Measurements from ENCODE around the gene BPTF. TPM values are rescaled to one million over a fixed set of nuclear protein-coding genes. Genes with fewer than 3 reads are reported as not detected.
"Not testable (repeated sequence)": the region's sequence is repeated elsewhere in the genome, so short reads cannot be mapped to it uniquely, and the experiment has no call there.

The BPTF gene
- total RNA-seq, 1 donor from 2014 or later, result 105 TPM

GRCh38 chr17:67962156-67962555 is 136.9 kb downstream of the BPTF start:
- intact Hi-C loops (cut with micrococcal nuclease), result loop anchor here (2.0 to 10.0 kb wide), 2 partner anchors 49 to 503 kb away; no protein-coding TSS in a partner anchor

GRCh38 chr17:67963145-67963572 is 137.9 kb downstream of the BPTF start:
- intact Hi-C loops (cut with micrococcal nuclease), result loop anchor here (2.0 to 10.0 kb wide), 2 partner anchors 48 to 502 kb away; no protein-coding TSS in a partner anchor

- intact Hi-C loops (cut with micrococcal nuclease), result no loop called here
Measured at GRCh38 chr17:67970783-67971182, 145.5 kb downstream of the BPTF start.

- intact Hi-C loops (cut with micrococcal nuclease), result no loop called here
Measured at GRCh38 chr17:67974185-67974584, 148.9 kb downstream of the BPTF start.

- intact Hi-C loops (cut with micrococcal nuclease), result no loop called here
Measured at GRCh38 chr17:67974598-67975066, 149.3 kb downstream of the BPTF start.

- intact Hi-C loops (cut with micrococcal nuclease), result not testable (repeated sequence)
Measured at GRCh38 chr17:67976306-67976705, 151.0 kb downstream of the BPTF start.

- intact Hi-C loops (cut with micrococcal nuclease), result no loop called here
Measured at GRCh38 chr17:67980456-67980855, 155.2 kb downstream of the BPTF start.

GRCh38 chr17:67980883-67981282 is 155.6 kb downstream of the BPTF start:
- intact Hi-C loops (cut with micrococcal nuclease), result not testable (repeated sequence)

GRCh38 chr17:67982034-67982640 is 156.8 kb downstream of the BPTF start:
- intact Hi-C loops (cut with micrococcal nuclease), result no loop called here

- intact Hi-C loops (cut with micrococcal nuclease), result no loop called here
Measured at GRCh38 chr17:67982686-67983382, 157.5 kb downstream of the BPTF start.

- intact Hi-C loops (cut with micrococcal nuclease), result no loop called here
Measured at GRCh38 chr17:67983383-67983688, 158.0 kb downstream of the BPTF start.

- intact Hi-C loops (cut with micrococcal nuclease), result loop anchor here (5.0 kb wide), 1 partner anchor 1336 kb away; the partner anchor contains the start of gene ABCA5
Measured at GRCh38 chr17:67990909-67991308, 165.6 kb downstream of the BPTF start.

GRCh38 chr17:67992548-67993152 is 167.3 kb downstream of the BPTF start:
- intact Hi-C loops (cut with micrococcal nuclease), result loop anchor here (1.0 to 5.0 kb wide), 2 partner anchors 27 to 1335 kb away; partner anchors contain the start of gene ABCA5

GRCh38 chr17:67993153-67993997 is 168.1 kb downstream of the BPTF start:
- intact Hi-C loops (cut with micrococcal nuclease), result loop anchor here (1.0 to 5.0 kb wide), 2 partner anchors 26 to 1334 kb away; partner anchors contain the start of gene ABCA5

GRCh38 chr17:67993998-67994361 is 168.7 kb downstream of the BPTF start:
- intact Hi-C loops (cut with micrococcal nuclease), result loop anchor here (1.0 to 5.0 kb wide), 2 partner anchors 25 to 1333 kb away; partner anchors contain the start of gene ABCA5

GRCh38 chr17:67994817-67995569 is 169.7 kb downstream of the BPTF start:
- intact Hi-C loops (cut with micrococcal nuclease), result loop anchor here (5.0 kb wide), 1 partner anchor 1332 kb away; the partner anchor contains the start of gene ABCA5

GRCh38 chr17:67995570-67996263 is 170.4 kb downstream of the BPTF start:
- intact Hi-C loops (cut with micrococcal nuclease), result no loop called here

GRCh38 chr17:67996301-67997171 is 171.2 kb downstream of the BPTF start, which contains the start of gene C17orf58:
C17orf58 (minus strand) TSS chr17:67996469; CDS start chr17:67996198, 271 bp downstream.
- intact Hi-C loops (cut with micrococcal nuclease), result not testable (repeated sequence)

- intact Hi-C loops (cut with micrococcal nuclease), result no loop called here
Measured at GRCh38 chr17:67998466-67998865, 173.2 kb downstream of the BPTF start.

Measured in T-helper 2 cell treated with Interferon-gamma antibody and Interleukin-4, amounts not matched to agents 100 ng/mL and 5 ng/mL, for 36 hours (primary cell).